Astrocyte of the spinal cord (primary cell): ENCODE measurements around the gene CFAP299.

Source experiments
- DNase-seq: peaks from one replicate; pipeline ENCODE4 v3.0.0; 2011; ENCODE audit warnings: low read depth, low spot score
- H3K4me3 ChIP-seq: 2 replicates; pipeline ENCODE4 v1.5.1; 2011; ENCODE audit warnings: low read depth, mild to moderate bottlenecking, low read length, moderate library complexity
- in situ Hi-C: cut with HindIII; loops from 2 replicates; pipeline ENCODE4 v1.10.0; 2017; ENCODE audit warnings: low sequenced_read_pairs
- TF ChIP-seq, protein P1 (sequence below): IDR thresholded peaks from 2 replicates; pipeline ENCODE4 v1.5.1; 2012; ENCODE audit warnings: low read depth, mild to moderate bottlenecking, low read length, inconsistent platforms

Gene CFAP299

GRCh38 chr4:80806472-80806871, 470.9 kb downstream of the CFAP299 start:
- no peak overlapping the region for H3K4me3 ChIP-seq
- in situ Hi-C loops: no loop called here
- DNase-seq: no peak
- TF ChIP-seq, protein P1, sequence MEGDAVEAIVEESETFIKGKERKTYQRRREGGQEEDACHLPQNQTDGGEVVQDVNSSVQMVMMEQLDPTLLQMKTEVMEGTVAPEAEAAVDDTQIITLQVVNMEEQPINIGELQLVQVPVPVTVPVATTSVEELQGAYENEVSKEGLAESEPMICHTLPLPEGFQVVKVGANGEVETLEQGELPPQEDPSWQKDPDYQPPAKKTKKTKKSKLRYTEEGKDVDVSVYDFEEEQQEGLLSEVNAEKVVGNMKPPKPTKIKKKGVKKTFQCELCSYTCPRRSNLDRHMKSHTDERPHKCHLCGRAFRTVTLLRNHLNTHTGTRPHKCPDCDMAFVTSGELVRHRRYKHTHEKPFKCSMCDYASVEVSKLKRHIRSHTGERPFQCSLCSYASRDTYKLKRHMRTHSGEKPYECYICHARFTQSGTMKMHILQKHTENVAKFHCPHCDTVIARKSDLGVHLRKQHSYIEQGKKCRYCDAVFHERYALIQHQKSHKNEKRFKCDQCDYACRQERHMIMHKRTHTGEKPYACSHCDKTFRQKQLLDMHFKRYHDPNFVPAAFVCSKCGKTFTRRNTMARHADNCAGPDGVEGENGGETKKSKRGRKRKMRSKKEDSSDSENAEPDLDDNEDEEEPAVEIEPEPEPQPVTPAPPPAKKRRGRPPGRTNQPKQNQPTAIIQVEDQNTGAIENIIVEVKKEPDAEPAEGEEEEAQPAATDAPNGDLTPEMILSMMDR: no peak

DNA sequence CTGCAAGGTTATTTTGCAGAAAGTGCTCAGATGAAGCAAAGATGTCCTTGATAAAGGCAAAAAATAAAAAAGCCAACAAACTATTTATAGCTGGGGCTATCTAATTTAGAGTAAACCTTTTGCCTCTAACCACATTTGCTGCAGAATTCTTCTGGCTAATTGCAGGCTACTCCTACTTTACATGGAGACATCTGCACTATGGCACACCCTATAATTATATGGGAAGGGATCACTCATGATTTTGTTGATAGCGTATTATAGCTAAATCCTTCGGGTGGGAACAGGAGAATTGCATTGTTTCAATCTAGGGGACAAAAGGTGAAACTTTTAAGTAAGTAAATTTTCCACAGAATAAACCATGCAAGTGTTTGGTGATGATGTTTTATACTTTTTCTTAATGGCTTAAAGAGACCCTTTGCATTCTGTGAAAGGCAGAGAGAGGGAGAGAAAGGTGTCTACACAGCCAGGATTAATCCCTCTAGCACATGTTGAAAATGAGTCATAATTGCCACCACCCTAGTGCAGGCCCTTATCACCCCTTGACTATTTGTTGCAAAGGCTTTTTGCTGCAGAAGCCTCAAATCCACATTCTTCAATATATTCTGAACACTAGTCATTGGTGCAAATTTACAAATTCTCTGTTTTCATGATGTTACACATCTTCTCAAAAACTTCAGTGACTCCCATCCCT, 473.7 kb downstream of the CFAP299 start:
- in situ Hi-C loops: no loop called here
- H3K4me3 ChIP-seq: no peak overlapping the region
- DNase-seq: no peak
- TF ChIP-seq, protein P1: no peak

GRCh38 chr4:80811406-80811805, 475.9 kb downstream of the CFAP299 start:
- H3K4me3 ChIP-seq: no peak overlapping the region
- in situ Hi-C loops: no loop called here
- DNase-seq: no peak
- TF ChIP-seq, protein P1: no peak

DNA sequence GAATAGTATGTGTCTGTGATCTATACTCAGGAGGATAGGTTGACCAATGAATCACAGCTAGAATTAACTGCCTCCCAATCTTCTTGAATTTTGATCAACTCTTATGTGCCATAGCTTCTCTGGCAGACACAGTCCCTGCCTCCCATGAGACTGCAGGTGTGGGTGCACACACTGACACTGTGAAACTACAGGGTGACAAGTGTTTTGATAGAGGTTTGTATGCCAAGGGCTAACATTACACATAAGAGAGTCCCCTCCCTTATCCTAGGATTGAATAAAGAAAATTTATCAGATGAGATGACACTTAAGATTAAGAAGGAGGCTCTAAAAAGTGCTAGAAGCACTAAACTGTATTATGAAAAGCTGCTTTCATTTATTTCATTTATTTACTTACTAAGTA, 476.6 kb downstream of the CFAP299 start:
- no peak for DNase-seq
- in situ Hi-C loops: no loop called here
- H3K4me3 ChIP-seq: no peak overlapping the region
- TF ChIP-seq, protein P1: no peak

GRCh38 chr4:80814266-80814665, 478.7 kb downstream of the CFAP299 start:
- in situ Hi-C loops: no loop called here
- no peak overlapping the region for H3K4me3 ChIP-seq
- TF ChIP-seq, protein P1: no peak
- DNase-seq: no peak

GRCh38 chr4:80831383-80832361, 496.1 kb downstream of the CFAP299 start:
- DNase-seq: peak; percentile 3

More at GRCh38 chr4:80831383-80832361, 496.1 kb downstream of the CFAP299 start:
- TF ChIP-seq, protein P1: no peak
- in situ Hi-C loops: no loop called here
- no peak overlapping the region for H3K4me3 ChIP-seq
